Measurements from ENCODE around the gene HIVEP3. TPM values are rescaled to one million over a fixed set of nuclear protein-coding genes. Genes with fewer than 3 reads are reported as not detected.

HIVEP3 gene
- total RNA-seq, 1 donor from 2014 or later = 0.37 TPM

GRCh38 chr1:41478118-41478748 lies 440.5 kb downstream of the HIVEP3 start:
- Mint-ChIP-seq H3K9me3 (no peaks in the 10 kb centered on the region), H3K4me3 (no peak overlapping the region), H3K27ac (peak overlapping the region; percentile 82), H3K4me1 (peaks cover 45% of the 10 kb centered on the region), H3K27me3 (ENCODE audit: insufficient read depth, low read depth) (peaks cover 11% of the 10 kb centered on the region), H3K36me3 (no peaks in the 10 kb centered on the region)
- Histone ChIP-seq H3K27me3 (no peaks in the 10 kb centered on the region), H3K79me2 (ENCODE audit: low read depth) (no peaks in the 10 kb centered on the region), H3F3A (ENCODE audit: low read depth) (no peaks in the 10 kb centered on the region), H3K9me3 (ENCODE audit: low read depth) (no peaks in the 10 kb centered on the region), H3K4me3 (no peak overlapping the region), H3K9ac (no peak overlapping the region), H3K4me2 (no peak overlapping the region), H2AFZ (replicated peaks) (no peak overlapping the region), H3K36me3 (no peaks in the 10 kb centered on the region), H3K27ac (no peak overlapping the region), H3K4me1 (no peaks in the 10 kb centered on the region), H4K20me1 (ENCODE audit: low read depth) (no peaks in the 10 kb centered on the region)
- no peak for DNase-seq (ENCODE audit: low spot score)
- TF ChIP-seq CTCF (IDR thresholded peaks at IDR 0.05) (no peak), EZH2 (IDR thresholded peaks at IDR 0.05) (no peak), EZH2phosphoT487 (IDR thresholded peaks at IDR 0.05) (no peak)

- no peak overlapping the region for H3K27ac Mint-ChIP-seq
- H3K4me3 Mint-ChIP-seq = no peak overlapping the region
Observed at GRCh38 chr1:41476807-41477361, 441.8 kb downstream of the HIVEP3 start.

GRCh38 chr1:41475859-41476567 lies 442.7 kb downstream of the HIVEP3 start:
- Mint-ChIP-seq H3K36me3 (no peaks in the 10 kb centered on the region), H3K4me3 (no peak overlapping the region), H3K27me3 (ENCODE audit: insufficient read depth, low read depth) (peaks cover 7% of the 10 kb centered on the region), H3K9me3 (no peaks in the 10 kb centered on the region), H3K27ac (peak overlapping the region; percentile 85), H3K4me1 (peaks cover 37% of the 10 kb centered on the region)
- no peaks in the 10 kb centered on the region for H3K27me3 ChIP-seq
- no peak for DNase-seq (ENCODE audit: low spot score)
- H3K79me2 ChIP-seq (ENCODE audit: low read depth) = no peaks in the 10 kb centered on the region
- no peaks in the 10 kb centered on the region for H3F3A ChIP-seq (ENCODE audit: low read depth)
- H3K36me3 ChIP-seq = no peaks in the 10 kb centered on the region
- no peak overlapping the region for H3K4me3 ChIP-seq
- no peak overlapping the region for H2AFZ ChIP-seq (replicated peaks)
- H4K20me1 ChIP-seq (ENCODE audit: low read depth) = no peaks in the 10 kb centered on the region
- no peak overlapping the region for H3K4me2 ChIP-seq
- no peaks in the 10 kb centered on the region for H3K9me3 ChIP-seq (ENCODE audit: low read depth)
- TF ChIP-seq CTCF (IDR thresholded peaks at IDR 0.05) (peak; percentile 40), EZH2 (IDR thresholded peaks at IDR 0.05) (no peak), EZH2phosphoT487 (IDR thresholded peaks at IDR 0.05) (no peak)
- H3K9ac ChIP-seq = no peak overlapping the region
- no peak overlapping the region for H3K27ac ChIP-seq
- H3K4me1 ChIP-seq = no peaks in the 10 kb centered on the region

More at GRCh38 chr1:41476807-41477361, 441.8 kb downstream of the HIVEP3 start:
- Histone ChIP-seq H4K20me1 (ENCODE audit: low read depth) (no peaks in the 10 kb centered on the region), H3K4me1 (no peaks in the 10 kb centered on the region), H3K9ac (no peak overlapping the region), H3K79me2 (ENCODE audit: low read depth) (no peaks in the 10 kb centered on the region), H3K9me3 (ENCODE audit: low read depth) (no peaks in the 10 kb centered on the region), H2AFZ (replicated peaks) (no peak overlapping the region), H3K36me3 (no peaks in the 10 kb centered on the region), H3K27me3 (no peaks in the 10 kb centered on the region), H3K4me3 (no peak overlapping the region), H3F3A (ENCODE audit: low read depth) (no peaks in the 10 kb centered on the region), H3K27ac (no peak overlapping the region), H3K4me2 (no peak overlapping the region)
- no peaks in the 10 kb centered on the region for H3K36me3 Mint-ChIP-seq
- H3K4me1 Mint-ChIP-seq = peaks cover 37% of the 10 kb centered on the region
- H3K27me3 Mint-ChIP-seq (ENCODE audit: insufficient read depth, low read depth) = peaks cover 7% of the 10 kb centered on the region
- DNase-seq (ENCODE audit: low spot score) = no peak
- no peak for TF ChIP-seq EZH2phosphoT487 (IDR thresholded peaks at IDR 0.05)
- no peak for TF ChIP-seq EZH2 (IDR thresholded peaks at IDR 0.05)
- H3K9me3 Mint-ChIP-seq = no peaks in the 10 kb centered on the region
